A549 treated with Mapracorat at 1 μM for 4 hours (cell line): Measurements from ENCODE around the gene ZNF658. TPM values are rescaled to one million over a fixed set of nuclear protein-coding genes. Genes with fewer than 3 reads are reported as not detected.

Experiments used
- total RNA-seq: library from RNA; stranded (reverse); fragments of 200-300 nt; extraction: Qiagen RNA extraction; gene quantifications from 5 replicates; pipeline ENCODE4 v1.2.3, GENCODE V29; 2022

The ZNF658 gene
- total RNA-seq = 1.6 to 2.3 TPM (median 2.0 TPM) in 5 replicates

GRCh38 chr9:66900490-66901131, at the start of gene ZNF658:
Gene ZNF658 (plus strand): TSS chr9:66900725. CDS start chr9:66903562, 2,837 bp downstream.

Other genes starting within 250 kb of the ZNF658 start
- gene SPATA31A3, start 91.8 kb downstream of the ZNF658 start, total RNA-seq = not detected in 5 replicates